Neural cell (in vitro differentiated cells): ENCODE results near the gene RPIA. TPM values are rescaled to one million over a fixed set of nuclear protein-coding genes. Genes with fewer than 3 reads are reported as not detected.

ENCODE experiments used
- H2AFZ ChIP-seq: fragments of 200-600, 300-800 bp; sonication (generic), shearing (Covaris generic); 2 replicates; pipeline ENCODE4 v1.6.0; 2014; ENCODE audit warnings: low read depth, mild to moderate bottlenecking, antibody characterized with exemption, low read length, moderate library complexity
- H3F3A ChIP-seq: fragments of 200-600 bp; shearing (Covaris generic); 2 replicates; pipeline ENCODE4 v1.6.1; 2016; ENCODE audit warnings: mild to moderate bottlenecking, moderate library complexity, mixed read lengths, antibody characterized with exemption, low read length; ENCODE audit not compliant: insufficient read depth, poor library complexity, severe bottlenecking
- H3K27ac ChIP-seq: fragments of 200-600, 300-800 bp; sonication (generic), shearing (Covaris generic); 2 replicates; pipeline ENCODE4 v1.5.1; 2014; ENCODE audit warnings: mild to moderate bottlenecking, low read length, moderate library complexity
- H3K27me3 ChIP-seq: fragments of 300-800, 200-600 bp; sonication (generic), shearing (Covaris generic); 2 replicates; pipeline ENCODE4 v1.6.0; 2014; ENCODE audit warnings: mild to moderate bottlenecking, low read depth, low read length, moderate library complexity; ENCODE audit not compliant: insufficient read depth
- H3K36me3 ChIP-seq: fragments of 300-800, 200-600 bp; sonication (generic), shearing (Covaris generic); 2 replicates; pipeline ENCODE4 v1.5.1; 2014; ENCODE audit warnings: mild to moderate bottlenecking, antibody characterized with exemption, low read length, moderate library complexity; ENCODE audit not compliant: insufficient read depth
- H3K4me2 ChIP-seq: fragments of 300-800, 200-600 bp; sonication (generic), shearing (Covaris generic); 2 replicates; pipeline ENCODE4 v1.6.0; 2014; ENCODE audit warnings: mild to moderate bottlenecking, low read length
- H3K4me3 ChIP-seq: fragments of 300-800, 200-600 bp; sonication (generic), shearing (Covaris generic); 2 replicates; pipeline ENCODE4 v1.5.1; 2014; ENCODE audit warnings: mild to moderate bottlenecking, low read length, moderate library complexity
- H3K79me2 ChIP-seq: fragments of 200-600 bp; shearing (Covaris generic); replicated peaks from 2 replicates; pipeline ENCODE4 v1.6.0; 2014; ENCODE audit warnings: mild to moderate bottlenecking, low read length, moderate library complexity; ENCODE audit not compliant: insufficient read depth
- H3K9ac ChIP-seq: fragments of 300-800, 200-600 bp; sonication (generic), shearing (Covaris generic); 2 replicates; pipeline ENCODE4 v1.6.1; 2016; ENCODE audit warnings: mild to moderate bottlenecking, low read length, mixed read lengths
- H3K9me2 ChIP-seq: fragments of 200-600 bp; shearing (Covaris generic); 2 replicates; pipeline ENCODE4 v1.6.1; 2016; ENCODE audit warnings: mild to moderate bottlenecking, low read length, mixed read lengths; ENCODE audit not compliant: insufficient read depth
- H3K9me3 ChIP-seq: fragments of 200-600, 300-800 bp; sonication (generic), shearing (Covaris generic); 2 replicates; pipeline ENCODE4 v1.6.1; 2016; ENCODE audit warnings: mild to moderate bottlenecking, mixed run types, low read length, moderate library complexity, mixed read lengths
- H4K20me1 ChIP-seq: fragments of 200-600 bp; shearing (Covaris generic); 2 replicates; pipeline ENCODE4 v1.6.1; 2016; ENCODE audit warnings: mild to moderate bottlenecking, mixed run types; ENCODE audit not compliant: insufficient read depth
- EP300 ChIP-seq: fragments of 450-650 bp; conservative IDR thresholded peaks from 2 replicates; pipeline ENCODE4 v1.6.1; 2014; ENCODE audit warnings: antibody characterized with exemption, mild to moderate bottlenecking, moderate library complexity; ENCODE audit not compliant: poor library complexity, severe bottlenecking
- EZH2 ChIP-seq: fragments of 200-600, 300-800 bp; shearing (Covaris generic), sonication (generic); IDR thresholded peaks from 2 replicates; pipeline ENCODE4 v1.6.1; 2014; ENCODE audit warnings: antibody characterized with exemption, low read length, borderline replicate concordance, mild to moderate bottlenecking; ENCODE audit not compliant: insufficient read depth, poor library complexity, severe bottlenecking
- MXI1 ChIP-seq: fragments of 450-650 bp; conservative IDR thresholded peaks from 2 replicates; pipeline ENCODE4 v1.6.1; 2014; ENCODE audit warnings: antibody characterized with exemption, mild to moderate bottlenecking; ENCODE audit not compliant: poor library complexity, severe bottlenecking
- POLR2AphosphoS5 ChIP-seq: IDR thresholded peaks from 2 replicates; pipeline ENCODE4 v1.6.1; 2012
- RAD21 ChIP-seq: fragments of 450-650 bp; conservative IDR thresholded peaks from 2 replicates; pipeline ENCODE4 v1.6.1; 2014; ENCODE audit warnings: antibody characterized with exemption, mild to moderate bottlenecking, moderate library complexity
- SMC3 ChIP-seq: fragments of 450-650 bp; conservative IDR thresholded peaks from 2 replicates; pipeline ENCODE4 v1.6.1; 2014; ENCODE audit warnings: antibody characterized with exemption, mild to moderate bottlenecking, moderate library complexity; ENCODE audit not compliant: poor library complexity
- TAF1 ChIP-seq: IDR thresholded peaks from 2 replicates; pipeline ENCODE4 v1.6.1; 2012; ENCODE audit warnings: low read depth
- polyA minus RNA-seq: library from RNA; depleted of rRNA, polyadenylated mRNA; stranded (reverse); fragments of >200 nt; gene quantifications from 2 replicates; pipeline ENCODE4 v1.2.3, GENCODE V29; 2014
- polyA plus RNA-seq: library from polyadenylated mRNA; depleted of rRNA; stranded (reverse); fragments of >200 nt; gene quantifications from 2 replicates; pipeline ENCODE4 v1.2.3, GENCODE V29; 2014
- TF ChIP-seq, protein P1 (sequence below): fragments of 450-650 bp; IDR thresholded peaks from 2 replicates; pipeline ENCODE4 v1.5.1; 2014; ENCODE audit warnings: antibody characterized with exemption, mild to moderate bottlenecking, moderate library complexity; ENCODE audit not compliant: poor library complexity, severe bottlenecking
- TF ChIP-seq, protein P2 (sequence below): IDR thresholded peaks from 2 replicates; pipeline ENCODE4 v1.6.1; 2012; ENCODE audit warnings: borderline replicate concordance

Gene RPIA
- polyA plus RNA-seq (8.3 and 9.7 TPM in 2 replicates), polyA minus RNA-seq (14.1 and 16.1 TPM in 2 replicates)

DNA sequence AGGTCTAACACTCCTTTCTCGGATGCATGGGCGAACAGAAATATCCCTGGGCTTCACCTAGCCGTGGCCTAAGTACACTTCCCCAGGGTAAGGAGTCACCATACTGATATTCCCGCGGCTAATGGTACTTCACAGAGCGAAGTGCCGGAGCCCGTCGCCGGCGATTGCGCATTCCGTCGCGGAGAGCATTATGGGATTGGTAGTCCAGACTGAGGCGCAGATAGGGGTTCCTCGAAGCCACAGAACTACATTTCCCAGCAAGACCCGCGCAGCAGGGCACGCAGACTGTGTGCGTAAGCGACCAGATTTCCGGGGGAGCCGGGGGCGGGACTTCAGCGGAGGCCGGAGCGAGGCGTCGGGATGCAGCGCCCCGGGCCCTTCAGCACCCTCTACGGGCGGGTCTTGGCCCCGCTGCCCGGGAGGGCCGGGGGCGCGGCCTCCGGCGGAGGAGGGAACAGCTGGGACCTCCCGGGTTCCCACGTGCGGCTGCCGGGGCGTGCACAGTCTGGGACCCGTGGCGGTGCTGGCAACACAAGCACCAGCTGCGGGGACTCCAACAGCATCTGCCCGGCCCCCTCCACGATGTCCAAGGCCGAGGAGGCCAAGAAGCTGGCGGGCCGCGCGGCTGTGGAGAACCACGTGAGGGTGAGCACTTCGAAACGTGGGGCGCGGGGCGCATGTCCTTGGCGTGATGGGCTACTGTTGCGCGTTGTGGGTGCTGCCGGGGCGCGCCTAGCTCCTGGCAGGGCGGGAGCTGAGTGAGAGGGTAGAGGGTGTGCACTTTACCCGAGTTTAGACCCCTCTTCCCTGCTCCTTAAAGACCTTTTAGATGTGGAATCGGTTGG is at the start of gene RPIA:
Gene RPIA, plus strand, starts transcription at position 335 of the 845 bp plus-strand sequence. Its CDS starts 26 bp downstream, at position 361.
- no peaks in the 10 kb centered on the region for H3K9me2 ChIP-seq
- H4K20me1 ChIP-seq = no peaks in the 10 kb centered on the region

DNA sequence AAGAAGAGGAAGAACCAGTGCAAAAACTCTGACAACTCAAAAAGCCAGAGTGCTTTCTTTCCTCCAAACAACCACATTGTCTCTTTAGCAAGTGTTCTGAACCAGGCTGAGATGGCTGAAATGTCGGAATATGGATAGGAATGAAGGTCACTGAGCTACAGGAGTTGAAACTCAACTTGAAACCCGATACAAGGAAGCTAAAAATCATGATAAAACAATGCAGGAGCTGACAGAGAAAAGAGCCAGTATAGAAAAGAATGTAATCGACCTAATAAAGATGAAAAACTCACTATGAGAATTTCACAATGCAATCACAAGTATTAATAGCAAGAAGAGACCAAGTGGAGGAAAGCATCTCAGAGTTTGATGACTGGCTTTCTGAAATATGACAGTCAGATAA is 49.2 kb upstream of the RPIA start:
- H3K27ac ChIP-seq = no peak overlapping the region
- no peaks in the 10 kb centered on the region for H4K20me1 ChIP-seq
- H3F3A ChIP-seq = no peaks in the 10 kb centered on the region
- H3K4me2 ChIP-seq = no peak overlapping the region
- H3K9me3 ChIP-seq = no peaks in the 10 kb centered on the region
- H3K4me3 ChIP-seq = no peak overlapping the region
- H2AFZ ChIP-seq = no peak overlapping the region
- H3K36me3 ChIP-seq = no peaks in the 10 kb centered on the region
- H3K9ac ChIP-seq = no peak overlapping the region
- H3K79me2 ChIP-seq = no peaks in the 10 kb centered on the region
- no peaks in the 10 kb centered on the region for H3K9me2 ChIP-seq
- H3K27me3 ChIP-seq = no peaks in the 10 kb centered on the region
- TF ChIP-seq, protein P1, sequence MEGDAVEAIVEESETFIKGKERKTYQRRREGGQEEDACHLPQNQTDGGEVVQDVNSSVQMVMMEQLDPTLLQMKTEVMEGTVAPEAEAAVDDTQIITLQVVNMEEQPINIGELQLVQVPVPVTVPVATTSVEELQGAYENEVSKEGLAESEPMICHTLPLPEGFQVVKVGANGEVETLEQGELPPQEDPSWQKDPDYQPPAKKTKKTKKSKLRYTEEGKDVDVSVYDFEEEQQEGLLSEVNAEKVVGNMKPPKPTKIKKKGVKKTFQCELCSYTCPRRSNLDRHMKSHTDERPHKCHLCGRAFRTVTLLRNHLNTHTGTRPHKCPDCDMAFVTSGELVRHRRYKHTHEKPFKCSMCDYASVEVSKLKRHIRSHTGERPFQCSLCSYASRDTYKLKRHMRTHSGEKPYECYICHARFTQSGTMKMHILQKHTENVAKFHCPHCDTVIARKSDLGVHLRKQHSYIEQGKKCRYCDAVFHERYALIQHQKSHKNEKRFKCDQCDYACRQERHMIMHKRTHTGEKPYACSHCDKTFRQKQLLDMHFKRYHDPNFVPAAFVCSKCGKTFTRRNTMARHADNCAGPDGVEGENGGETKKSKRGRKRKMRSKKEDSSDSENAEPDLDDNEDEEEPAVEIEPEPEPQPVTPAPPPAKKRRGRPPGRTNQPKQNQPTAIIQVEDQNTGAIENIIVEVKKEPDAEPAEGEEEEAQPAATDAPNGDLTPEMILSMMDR = no peak
- TF ChIP-seq POLR2AphosphoS5 (no peak), RAD21 (no peak), TAF1 (no peak), EZH2 (no peak), SMC3 (no peak), MXI1 (no peak)
- TF ChIP-seq, protein P2, sequence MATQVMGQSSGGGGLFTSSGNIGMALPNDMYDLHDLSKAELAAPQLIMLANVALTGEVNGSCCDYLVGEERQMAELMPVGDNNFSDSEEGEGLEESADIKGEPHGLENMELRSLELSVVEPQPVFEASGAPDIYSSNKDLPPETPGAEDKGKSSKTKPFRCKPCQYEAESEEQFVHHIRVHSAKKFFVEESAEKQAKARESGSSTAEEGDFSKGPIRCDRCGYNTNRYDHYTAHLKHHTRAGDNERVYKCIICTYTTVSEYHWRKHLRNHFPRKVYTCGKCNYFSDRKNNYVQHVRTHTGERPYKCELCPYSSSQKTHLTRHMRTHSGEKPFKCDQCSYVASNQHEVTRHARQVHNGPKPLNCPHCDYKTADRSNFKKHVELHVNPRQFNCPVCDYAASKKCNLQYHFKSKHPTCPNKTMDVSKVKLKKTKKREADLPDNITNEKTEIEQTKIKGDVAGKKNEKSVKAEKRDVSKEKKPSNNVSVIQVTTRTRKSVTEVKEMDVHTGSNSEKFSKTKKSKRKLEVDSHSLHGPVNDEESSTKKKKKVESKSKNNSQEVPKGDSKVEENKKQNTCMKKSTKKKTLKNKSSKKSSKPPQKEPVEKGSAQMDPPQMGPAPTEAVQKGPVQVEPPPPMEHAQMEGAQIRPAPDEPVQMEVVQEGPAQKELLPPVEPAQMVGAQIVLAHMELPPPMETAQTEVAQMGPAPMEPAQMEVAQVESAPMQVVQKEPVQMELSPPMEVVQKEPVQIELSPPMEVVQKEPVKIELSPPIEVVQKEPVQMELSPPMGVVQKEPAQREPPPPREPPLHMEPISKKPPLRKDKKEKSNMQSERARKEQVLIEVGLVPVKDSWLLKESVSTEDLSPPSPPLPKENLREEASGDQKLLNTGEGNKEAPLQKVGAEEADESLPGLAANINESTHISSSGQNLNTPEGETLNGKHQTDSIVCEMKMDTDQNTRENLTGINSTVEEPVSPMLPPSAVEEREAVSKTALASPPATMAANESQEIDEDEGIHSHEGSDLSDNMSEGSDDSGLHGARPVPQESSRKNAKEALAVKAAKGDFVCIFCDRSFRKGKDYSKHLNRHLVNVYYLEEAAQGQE = no peak

More for the DNA sequence above, at the start of gene RPIA:
- H3K4me2 ChIP-seq = peak within 1 kb of the TSS; percentile 98
- H2AFZ ChIP-seq = peak within 1 kb of the TSS; percentile 87
- no peaks in the 10 kb centered on the region for H3K36me3 ChIP-seq
- H3F3A ChIP-seq = no peaks in the 10 kb centered on the region
- H3K4me3 ChIP-seq = peak within 1 kb of the TSS; percentile 96
- peak within 1 kb of the TSS; percentile 73 for H3K9ac ChIP-seq
- H3K9me3 ChIP-seq = no peaks in the 10 kb centered on the region
- H3K27me3 ChIP-seq = no peaks in the 10 kb centered on the region
- peaks cover 37% of the 10 kb centered on the region for H3K79me2 ChIP-seq
- TF ChIP-seq RAD21 (peak; percentile 12), TAF1 (peak; percentile 72), EZH2 (no peak), EP300 (peak; percentile 40), SMC3 (peak; percentile 43), POLR2AphosphoS5 (peak; percentile 84), MXI1 (peak; percentile 99)
- TF ChIP-seq, protein P2 = peak; percentile 32
- TF ChIP-seq, protein P1 = peak; percentile 92
- H3K27ac ChIP-seq = peak within 1 kb of the TSS; percentile 70
